EH (cell line): ENCODE measurements around the gene FGGY.

Experiments used
- DNase-seq: peaks from one replicate; pipeline ENCODE4 v3.0.0-alpha.2; 2015; ENCODE audit warnings: low read depth

The FGGY gene

DNA sequence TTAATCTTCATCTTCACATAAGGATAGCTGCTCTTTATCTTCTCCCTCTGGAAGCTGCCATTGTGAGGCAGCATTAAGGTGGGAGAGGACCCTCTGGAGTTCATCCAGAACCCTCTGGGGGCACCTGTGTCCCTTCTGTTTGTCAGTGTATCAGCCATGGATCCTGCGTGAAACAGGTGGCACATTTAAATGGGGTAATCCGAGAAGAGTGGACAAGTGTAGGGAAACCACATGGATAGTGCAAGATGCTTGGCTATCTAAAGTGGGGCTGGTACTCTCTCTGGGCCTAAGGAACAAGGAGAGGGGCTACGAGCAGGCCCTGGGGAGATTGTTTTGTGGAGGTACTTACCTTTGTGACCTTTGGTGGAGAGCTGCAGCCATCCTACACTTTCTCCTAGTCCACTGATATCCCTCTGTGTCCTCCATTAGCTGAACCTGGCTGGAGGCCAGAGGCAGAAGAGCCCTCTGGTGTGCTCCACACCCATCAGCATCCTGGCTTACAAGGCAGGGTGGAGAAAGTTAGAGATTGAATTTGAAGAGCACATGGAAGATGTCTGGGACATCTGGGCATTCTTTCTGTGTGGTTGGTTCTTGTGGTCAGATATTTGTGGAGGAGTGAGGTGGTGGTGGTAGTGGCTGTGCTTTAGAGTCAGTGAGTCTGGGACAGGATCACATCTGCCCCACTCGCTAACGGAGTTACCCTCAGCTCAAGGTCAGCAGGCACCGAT is 117.7 kb downstream of the FGGY start:
- peak; percentile 68 for DNase-seq

DNA sequence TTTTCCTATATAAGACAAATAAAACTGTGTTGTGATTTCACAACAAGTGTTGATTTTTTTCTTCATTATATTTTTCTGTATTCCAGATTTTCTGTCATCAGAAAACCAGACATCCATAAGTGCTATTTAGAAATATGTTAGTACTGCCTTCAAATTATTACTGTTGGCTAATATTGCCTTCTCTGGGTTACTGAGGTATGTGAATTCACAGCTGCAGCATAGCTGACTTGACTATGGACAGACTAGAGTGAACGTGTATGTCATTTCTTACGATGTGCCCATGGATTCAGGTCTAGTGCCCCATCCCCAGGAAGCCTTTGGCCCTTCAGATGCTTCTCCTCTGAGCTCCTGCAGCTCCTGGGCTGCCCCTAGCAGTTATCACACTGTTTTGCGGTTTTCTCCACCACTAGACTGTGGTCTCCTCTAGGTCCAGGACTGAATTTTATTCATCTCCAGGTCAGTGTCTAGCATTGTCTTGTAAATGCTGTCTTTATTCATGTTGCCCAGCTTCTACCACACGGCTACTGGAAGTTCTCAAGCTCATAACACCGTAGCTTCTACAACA is 118.5 kb downstream of the FGGY start:
- no peak for DNase-seq

DNA sequence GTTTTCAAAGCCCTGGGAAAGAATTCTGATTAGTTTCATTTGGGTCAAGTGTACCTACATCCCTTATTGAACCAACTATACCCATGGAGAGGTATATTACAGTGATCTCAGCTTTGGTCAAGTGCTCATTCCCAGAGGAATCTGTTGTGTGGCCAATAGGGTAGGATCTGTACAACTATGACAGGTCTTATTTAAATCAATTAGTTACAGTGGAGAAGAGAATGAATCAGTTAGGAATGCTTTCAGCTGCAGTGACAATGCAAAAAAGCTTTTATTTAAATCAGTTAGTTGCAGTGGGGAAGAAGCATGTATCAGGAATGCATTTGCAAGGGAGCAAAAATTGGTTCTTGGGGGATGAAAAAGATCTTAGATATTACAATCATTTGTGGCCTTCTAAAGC is 119.0 kb downstream of the FGGY start:
- DNase-seq, result peak; percentile 88

DNA sequence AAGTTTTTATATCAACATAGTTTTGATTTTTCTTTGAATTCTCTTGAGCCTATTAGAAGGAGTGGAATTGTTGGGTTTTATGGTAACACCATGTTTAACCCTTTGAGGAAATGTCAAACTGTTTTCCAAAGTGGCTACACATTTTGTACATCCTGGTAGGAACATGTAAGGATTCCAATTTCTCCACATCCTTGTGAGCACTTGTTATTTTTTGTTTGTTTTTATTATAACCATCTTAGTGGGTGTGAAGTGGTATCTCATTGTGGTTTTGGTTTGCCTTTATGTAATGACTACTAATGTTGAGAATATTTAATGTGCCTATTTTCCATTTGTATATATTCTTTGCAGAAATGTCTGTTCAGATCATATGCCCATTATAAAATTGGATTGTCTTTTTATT is 120.5 kb downstream of the FGGY start:
- DNase-seq, result peak; percentile 31

DNA sequence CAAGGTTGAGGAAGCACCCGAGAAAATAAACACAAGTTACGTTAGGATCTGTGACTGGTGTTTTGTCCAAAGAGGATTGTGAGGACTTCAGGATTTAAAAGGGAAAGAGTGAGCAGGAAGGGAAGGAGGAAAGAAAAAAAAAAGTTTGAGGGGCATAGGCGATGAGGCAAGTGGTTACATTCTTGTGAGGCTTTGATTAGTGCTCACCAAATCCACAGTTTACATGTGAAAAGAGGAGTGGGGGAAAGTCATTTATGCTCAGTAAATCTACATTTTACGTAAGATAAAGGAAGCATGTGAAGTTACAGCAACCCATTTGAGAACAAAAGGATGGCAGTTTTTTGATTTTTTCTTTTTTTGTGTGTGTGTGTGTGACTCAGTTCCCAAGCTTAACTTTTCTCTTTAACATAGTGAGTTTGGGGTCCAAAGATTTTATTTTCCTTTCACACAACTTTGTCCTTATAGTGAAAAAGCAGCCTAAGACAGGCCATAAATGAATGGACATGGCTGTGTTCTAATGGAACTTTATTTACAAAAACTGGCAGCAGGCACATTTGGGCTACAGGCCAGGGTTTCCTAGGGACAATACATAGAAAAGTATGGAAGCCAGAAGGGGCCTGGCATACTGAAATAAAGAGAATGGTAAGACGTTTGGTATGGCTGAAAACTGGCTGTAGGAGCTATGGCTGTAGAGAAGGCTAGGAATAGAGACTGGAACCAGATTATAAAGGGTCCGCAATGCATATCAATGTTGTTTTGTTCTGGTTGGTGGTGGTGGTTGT is 121.7 kb downstream of the FGGY start:
- DNase-seq, result peak; percentile 26

DNA sequence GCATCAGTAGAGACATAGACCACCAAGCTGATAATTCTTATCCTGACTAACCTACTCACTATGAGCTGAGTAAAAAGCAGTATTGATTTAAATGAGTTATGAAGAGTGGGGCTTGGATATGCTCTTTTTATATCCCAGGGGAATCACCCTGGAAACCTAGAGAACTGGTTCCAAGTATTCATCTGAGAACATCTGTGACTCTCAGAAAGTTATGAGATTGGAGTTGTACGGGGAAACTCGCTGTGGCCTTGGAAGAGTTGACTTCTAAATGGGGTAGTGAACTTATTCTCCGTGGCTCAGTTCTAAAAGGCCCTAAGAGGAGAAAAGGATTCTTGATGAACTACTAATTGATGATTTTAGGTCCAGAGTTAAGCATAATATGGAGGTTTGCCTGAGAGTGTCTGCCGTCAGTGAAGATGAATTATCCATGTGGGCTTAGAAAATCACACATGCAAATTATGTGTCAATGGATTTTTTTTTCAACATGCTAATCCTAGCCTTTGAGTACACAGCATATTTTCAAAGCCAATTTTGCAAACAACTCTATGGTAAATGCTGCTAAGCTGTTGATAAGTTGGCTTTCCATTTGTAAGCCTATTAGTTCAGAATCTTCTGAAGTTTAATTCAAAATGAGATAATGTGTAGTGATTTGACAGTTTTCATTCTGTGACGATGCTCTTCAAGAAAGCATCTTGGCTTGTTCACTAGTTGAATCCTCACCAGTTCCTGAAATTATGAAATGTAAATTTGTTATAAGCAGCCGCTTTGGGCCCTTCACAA is 122.7 kb downstream of the FGGY start:
- no peak for DNase-seq

DNA sequence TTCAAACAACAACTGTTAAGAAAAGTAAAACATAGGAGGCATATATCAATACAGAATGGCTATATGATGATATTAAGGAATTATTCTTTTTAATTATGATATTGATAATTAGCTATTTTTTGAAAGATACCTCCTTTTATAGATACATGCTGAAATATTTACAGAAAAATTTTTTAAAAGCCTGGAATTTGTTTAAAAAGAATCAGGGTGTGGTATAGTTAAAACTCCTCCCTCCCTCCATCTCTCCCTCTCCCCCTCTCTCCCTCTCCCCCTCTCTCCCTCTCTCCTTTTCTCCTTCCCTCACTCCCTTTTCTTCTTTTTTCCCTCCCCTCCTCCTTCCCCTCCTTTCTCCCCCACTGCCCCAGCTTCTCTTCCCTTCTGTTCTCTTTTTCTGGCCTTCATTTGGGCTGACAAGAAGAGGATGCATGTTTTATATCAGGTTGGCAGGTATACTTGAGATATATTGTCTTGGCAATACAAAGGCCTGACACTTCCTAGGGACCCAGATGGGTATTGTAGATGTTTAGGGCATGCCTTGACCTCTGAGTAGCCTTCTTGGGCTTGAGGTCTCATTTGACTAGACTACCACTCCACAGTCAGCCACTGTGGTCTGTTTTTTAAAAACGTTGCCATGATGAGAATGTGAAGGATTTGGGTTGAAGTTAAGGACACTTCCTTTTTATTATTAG is 124.5 kb downstream of the FGGY start:
- no peak for DNase-seq

DNA sequence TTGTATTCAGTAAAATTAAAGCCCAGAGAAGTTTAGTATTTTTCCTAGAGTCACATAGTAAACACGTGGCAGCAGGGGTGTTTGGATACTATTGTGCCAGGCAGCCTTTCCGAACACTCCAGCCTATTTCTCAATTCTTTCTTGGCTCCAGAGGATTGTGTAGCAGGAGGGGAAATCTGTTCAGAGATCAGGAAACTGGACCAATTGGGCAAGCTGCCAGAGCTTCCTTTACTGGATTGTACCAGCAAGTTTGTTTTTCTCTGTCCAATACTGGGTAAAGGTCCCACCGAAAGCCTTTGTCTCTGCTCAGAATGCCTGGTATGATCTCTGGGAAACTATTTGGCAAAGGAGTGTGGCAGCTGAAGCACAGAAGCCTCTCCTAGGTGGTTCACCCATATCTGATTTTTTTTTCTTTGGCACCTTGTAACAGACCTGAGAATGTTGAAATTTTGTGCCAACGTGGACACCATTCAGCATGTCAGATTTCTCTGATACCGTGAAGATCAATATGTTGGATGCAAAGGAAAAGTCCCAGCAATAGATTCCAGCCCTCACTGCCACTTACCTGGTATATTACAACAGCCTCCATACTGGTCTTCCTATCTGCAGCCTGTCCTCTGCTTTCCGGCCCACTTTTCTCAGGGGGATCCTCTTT is 126.2 kb downstream of the FGGY start:
- DNase-seq, result peak; percentile 38

DNA sequence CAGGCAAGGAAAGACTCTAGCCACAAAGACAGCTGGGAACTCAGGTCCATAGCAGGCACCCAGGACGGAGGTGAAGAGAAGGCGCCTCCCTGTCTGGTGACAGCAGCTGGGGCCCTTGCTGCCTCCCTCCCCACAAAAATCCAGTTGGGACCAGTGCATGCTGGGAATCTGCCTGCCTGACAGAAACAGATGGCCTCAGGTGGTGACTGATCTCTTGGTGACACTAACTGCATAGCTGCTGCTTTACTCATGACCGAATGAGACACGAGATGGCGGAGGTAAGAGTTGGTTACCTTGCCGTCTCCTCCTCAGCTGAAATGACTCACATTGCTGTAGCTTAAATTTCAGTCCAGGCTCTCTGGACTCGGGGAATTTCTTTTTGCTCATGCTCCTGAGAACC is 130.3 kb downstream of the FGGY start:
- DNase-seq, result peak; percentile 70

DNA sequence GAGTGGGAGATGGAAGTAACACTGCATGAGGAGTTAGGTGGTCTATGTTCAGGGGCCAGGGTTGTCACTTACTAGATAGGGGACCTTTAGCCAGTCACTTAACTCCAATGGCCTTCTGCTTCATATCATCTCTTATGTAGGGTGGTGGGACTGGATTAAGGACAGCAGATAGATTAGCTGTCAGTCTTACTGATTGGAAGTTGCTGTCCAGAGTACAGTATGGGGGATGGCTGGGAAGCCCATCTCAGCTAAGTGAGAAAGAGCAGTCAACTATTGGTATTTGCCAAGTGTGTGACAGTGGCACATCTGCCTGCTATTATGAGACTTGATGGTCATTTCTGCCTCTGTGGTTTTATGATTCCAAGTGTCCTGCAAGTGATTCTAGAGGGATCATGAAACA is 130.9 kb downstream of the FGGY start:
- no peak for DNase-seq

DNA sequence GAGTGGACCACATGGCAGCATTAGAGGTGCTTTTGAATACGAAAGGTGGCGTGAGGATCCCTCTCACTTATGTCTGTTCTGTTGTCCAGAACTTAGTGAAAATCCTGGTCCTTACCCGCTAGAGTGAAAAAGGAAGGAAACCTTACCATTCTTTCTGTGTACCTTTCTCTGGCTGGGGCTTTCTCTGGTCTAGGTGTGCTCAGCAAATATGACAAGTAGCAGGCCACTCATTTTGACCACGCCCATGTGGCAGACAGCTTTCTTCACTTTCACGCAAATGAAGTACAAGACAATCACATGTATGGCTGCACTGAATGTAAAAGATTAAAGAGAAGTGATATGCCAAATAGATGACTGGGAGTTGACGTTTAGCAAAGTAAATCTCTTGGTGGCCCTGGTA is 131.9 kb downstream of the FGGY start:
- no peak for DNase-seq

DNA sequence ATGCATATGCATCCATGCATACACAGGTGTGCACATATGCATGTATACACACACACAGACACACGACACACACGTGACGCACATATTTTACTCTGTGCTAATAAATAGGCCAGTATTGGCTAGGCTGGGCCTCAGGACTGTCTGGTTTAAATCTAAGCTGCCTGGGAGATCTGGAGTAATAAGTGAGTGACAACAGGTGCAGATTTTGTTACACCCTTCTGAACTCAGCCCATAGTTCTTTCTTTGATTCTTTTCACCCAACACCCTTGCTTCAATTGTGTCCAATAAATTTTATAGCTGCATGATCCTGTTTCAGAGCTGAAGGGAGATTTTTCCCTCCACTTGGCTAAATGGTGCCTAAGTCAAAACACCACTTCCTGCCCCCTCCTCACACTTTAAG is 132.8 kb downstream of the FGGY start:
- DNase-seq, result no peak

DNA sequence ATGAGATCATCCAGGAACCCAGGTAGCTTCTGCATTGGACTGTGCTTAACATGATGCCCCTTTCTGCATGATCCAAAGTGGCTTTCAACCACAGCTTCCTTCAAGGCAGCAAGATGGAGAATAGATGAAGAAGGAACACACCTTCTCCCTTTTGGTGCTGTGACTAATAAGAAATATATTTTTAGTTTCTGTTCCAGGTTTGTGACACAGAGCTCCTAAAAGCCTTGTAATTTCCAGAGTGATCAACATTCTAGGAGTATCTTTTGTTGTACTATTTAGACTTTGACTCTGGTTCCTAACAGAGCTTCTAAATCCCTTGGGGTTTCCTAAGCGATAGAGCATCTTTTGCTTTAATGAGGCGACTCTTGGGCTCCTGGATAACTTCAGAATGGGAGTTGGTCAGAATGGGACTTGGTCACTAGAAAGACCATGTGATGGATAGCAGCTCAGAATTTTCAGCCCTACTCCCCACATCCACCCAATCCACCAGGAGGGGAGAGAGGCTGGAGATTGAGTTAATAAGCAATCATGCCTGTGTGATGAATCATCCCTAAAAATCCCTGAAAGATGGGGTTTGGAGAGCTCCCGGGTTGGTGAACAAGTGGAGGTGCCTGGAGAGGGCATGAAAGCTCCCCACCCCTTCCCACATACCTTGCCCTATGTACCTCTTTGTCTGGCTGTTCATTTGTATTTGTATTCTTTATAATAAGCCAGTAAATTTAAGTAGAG is 134.8 kb downstream of the FGGY start:
- peak; percentile 67 for DNase-seq

DNA sequence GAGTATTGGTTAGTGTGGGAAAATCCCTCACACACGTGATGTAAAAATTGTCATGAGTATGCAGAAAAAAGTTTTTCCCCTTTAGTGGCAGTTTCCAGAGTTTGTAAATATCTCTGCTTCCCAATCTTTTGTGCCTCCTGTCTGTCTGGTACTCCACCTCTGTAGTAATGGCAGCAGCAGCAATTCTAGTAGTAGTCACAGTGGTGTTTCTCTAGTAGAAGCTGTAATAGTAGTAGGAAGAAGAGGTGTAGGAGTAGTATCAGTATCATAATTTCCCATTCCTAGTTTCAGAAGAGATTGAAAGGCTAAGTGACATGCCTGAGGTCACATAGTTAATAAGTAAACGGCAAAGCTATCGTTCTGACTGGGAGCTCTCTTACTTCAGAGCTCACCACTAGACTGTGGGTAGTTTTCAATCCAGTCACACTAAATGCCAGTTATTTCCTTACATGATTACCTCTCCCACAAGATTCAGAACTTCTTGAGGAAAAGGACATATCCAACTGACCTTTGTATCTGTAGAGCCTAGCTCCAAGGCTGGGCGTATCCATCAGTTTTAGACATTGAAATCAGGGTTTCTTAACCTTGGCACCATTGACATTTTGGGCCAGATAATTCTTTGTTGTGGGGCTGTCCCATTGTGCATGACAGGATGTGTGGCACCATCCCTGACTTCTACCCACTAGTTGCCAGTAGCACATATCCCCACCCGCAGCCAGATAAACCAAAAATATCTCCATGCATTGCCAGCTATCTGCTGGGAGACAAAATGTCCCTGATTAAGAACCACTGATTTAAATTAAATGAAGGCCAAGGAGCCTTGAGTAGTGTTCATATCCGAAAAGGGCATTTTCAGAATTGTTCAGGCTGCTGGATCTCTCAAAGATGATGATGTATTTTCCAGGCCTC is 135.9 kb downstream of the FGGY start:
- no peak for DNase-seq

DNA sequence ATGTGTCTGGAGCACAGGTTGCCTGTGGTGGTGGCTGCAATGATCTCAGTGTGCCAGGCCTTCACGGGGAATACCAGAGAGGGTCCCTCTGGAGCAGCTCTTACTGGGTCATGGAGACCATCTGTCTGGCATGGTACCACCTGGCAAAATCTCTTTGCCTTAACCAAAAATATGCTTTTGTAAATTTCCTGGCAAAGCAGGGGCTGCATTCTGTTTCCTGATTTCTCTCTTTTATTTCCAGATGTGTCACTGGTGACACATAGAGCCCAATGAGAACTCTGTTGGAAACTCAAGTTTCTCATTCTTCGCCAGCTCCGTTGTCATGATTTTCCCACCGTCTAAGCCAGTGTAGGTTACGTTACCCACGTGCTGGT is 136.5 kb downstream of the FGGY start:
- DNase-seq, result peak; percentile 74

DNA sequence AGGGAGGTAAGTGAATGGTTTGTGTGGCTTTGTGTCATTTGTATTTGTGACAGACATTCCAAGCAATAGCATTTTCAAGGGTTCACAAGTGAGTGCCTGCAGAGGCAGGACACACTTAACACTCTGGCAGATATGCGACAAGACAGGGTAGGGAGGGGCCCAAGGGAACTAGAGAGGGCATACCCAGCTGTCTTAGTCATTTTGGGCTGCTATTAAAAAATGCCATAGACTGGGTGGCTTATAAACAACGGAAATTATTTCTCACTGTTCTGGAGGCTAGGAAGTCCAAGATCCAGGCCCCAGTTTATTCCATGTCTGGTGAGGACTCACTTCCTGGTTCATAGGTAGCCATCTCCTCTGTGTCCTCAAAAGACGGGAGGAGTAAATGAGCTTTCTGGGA is 137.4 kb downstream of the FGGY start:
- peak; percentile 92 for DNase-seq

DNA sequence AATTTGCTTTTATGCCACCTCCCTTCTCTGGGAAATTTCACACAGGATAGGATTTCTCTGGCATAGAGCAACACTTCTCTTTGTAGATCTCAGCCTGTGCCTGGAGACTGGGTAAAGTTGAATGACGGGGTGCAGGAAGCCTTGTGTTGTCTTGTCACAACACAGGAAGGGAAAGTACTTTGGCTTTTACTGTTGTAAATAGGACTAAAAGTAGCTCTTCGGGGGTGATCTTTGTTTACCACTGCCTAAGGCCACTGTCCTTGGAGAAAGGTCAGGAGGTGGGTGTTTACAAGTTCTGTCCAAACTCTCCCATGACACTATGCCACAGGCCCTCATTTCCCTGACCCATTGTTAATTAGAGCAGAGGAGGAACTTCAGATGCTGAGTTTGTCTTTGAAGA is 139.7 kb downstream of the FGGY start:
- DNase-seq, result no peak

DNA sequence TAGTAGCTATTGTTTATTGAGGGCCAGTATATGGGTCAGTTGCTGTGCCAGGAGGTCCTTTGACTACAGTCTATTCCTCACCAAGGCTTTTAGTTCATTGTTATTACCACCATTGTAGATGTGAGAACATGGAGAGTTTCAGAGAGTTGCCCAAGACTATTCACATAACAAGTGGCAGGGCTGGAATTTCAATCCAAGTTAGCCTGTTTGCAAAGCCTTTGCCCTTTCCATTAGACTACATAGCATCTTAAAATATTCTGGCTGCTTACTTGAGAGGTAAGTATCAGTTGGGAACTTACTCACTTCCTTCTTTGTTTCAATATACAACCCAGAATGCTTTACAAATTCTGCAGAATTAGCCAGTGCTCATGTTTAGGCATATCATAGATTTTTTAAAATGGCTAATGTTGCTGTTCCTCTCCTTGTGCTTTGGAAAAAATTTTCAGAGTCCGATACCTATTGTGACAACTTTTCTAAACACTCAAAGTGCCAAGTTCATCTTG is 141.2 kb downstream of the FGGY start:
- DNase-seq, result no peak

DNA sequence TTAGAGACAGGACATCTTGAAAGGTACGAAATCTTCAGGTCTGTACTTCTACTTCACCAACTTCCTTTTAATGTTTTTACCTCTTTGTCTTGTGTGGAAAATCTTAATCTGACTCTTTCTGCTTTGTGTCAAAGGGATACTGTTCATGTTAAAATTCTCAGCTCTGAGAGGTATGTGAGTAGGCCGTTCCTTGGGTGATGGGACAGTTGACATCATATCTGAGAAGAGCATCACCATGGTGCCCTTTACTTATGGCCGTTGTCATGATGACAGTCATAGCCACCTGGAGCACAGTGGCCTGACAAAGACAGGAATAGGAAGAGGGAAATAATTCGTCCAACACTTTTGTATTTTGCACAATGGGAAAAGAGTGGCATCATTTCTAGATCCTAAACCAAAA is 145.6 kb downstream of the FGGY start:
- no peak for DNase-seq

DNA sequence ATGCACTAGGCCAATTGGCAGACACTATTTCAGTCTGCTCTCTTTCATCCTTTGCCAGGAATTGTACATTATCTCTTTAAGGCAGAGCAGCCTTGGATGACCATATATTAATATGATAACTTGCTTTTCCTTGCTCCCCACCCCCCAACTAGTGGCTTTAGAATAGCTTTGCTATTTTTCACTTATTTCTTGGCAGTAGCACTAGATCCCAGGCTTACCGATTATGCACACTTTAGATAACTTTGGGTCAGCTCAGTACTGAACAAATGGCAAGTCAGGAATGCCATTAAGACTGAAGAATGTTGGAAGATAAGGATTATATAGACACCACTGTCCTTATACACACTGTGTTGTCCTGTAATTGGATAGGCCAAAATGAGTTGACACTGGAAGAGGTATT is 146.4 kb downstream of the FGGY start:
- peak; percentile 72 for DNase-seq
